ENCODE data around the gene CSNK2A1. TPM values are rescaled to one million over a fixed set of nuclear protein-coding genes. Genes with fewer than 3 reads are reported as not detected.
A peak's percentile ranks its signal among the peaks of the same experiment; 100 is the strongest.
"Not testable (repeated sequence)": the region's sequence is repeated elsewhere in the genome, so short reads cannot be mapped to it uniquely, and the experiment has no call there.

CSNK2A1 gene
- total RNA-seq, 1 donor: 84.8 TPM

DNA sequence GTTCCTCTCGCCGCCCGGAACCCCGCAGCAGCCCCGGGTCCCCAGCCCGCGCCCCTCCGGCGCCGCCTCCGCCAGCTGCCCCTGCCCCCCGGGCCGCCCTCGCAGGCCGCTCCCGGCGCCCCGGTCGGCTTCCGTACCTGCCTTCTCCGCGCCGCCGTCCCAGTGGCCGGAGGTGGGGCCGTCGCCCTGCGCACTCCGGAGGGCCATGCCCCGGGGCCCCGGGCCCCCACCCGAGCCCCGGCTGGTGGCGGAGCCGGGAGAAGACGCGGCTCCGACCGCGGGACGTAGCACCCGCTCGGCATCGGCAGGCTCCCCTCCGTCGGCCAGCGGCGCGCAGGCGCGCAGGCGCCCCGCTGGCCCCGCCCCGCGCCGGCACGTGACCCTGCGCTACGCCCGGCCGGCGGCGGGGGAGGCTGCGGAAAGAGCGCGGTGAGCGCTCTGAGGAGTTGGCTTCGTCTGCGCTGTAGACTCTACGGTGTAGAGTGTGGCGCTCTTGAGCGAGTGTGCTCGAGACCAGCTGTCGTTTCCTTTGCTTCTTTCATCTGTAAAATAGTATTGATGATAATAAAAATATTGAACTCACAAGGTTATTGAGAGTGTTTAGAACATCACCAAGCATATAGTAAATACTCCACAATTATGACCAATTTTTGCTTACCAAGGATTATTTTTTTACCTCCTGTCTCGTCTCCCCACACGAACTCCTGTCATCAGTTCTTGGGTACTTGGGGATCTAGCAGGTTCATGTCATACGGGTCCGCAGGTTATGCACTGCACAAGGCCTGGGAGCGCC lies 81.2 kb downstream of the CSNK2A1 start, which contains the start of gene TBC1D20:
TSS of gene TBC1D20 (minus strand) at position 335 of the 793 bp plus-strand sequence. CDS start at position 207, 128 bp downstream.
- peak; percentile 88 to 92 (median 89) for DNase-seq (ENCODE audit: low read depth in 2 of 3, low spot score in 2 of 3)

- DNase-seq (ENCODE audit: low read depth in 2 of 3, low spot score in 2 of 3): no peak
Measured at GRCh38 chr20:461254-462198, 82.1 kb downstream of the CSNK2A1 start.

DNA sequence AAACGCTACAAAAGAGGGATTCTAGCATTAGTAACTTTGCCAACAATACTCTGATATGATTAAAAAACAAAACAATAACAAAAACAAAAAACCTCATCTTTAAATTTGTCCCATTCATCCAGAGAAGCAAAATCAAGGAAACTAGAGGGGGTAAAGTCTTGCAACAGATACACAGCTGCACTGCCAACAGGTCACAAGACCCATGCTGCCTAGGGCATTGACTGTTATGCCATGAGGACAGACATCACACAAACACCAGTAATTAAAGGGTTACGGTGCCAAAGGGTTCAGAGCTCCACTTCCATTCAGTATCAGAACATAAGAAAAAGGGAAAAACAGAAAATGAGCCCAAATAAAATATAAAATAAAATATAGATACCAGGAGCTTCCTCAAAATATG lies 82.9 kb downstream of the CSNK2A1 start:
- no peak for DNase-seq (ENCODE audit: low read depth in 2 of 3, low spot score in 2 of 3)

- no peak for DNase-seq (ENCODE audit: low read depth in 2 of 3, low spot score in 2 of 3)
Measured at GRCh38 chr20:460180-460579, 83.4 kb downstream of the CSNK2A1 start.

DNA sequence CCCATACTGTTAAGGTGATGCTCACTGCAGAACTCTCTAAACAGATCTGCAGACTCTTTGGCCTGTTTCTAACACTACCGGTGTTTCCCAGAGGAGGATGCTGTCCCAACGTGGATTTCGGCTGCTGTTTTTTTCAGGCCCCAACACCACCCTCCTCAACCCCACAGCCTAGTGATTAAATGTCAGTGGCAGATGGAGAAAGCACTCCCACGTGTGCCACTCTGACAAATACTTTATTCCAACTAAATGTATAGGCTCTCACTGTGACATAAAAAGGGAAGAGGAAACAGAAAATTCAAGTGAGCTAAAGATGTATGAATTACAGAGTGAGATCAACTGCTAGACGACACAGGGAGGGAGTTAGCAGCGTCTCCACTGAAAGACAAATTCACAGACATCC lies 84.8 kb downstream of the CSNK2A1 start:
- no peak for DNase-seq (ENCODE audit: low read depth in 2 of 3, low spot score in 2 of 3)

GRCh38 chr20:454951-455350 lies 88.6 kb downstream of the CSNK2A1 start:
- no peak for DNase-seq (ENCODE audit: low read depth in 2 of 3, low spot score in 2 of 3)

GRCh38 chr20:452021-452420 lies 91.6 kb downstream of the CSNK2A1 start:
- not testable (repeated sequence) for DNase-seq (ENCODE audit: low read depth in 2 of 3, low spot score in 2 of 3)

DNA sequence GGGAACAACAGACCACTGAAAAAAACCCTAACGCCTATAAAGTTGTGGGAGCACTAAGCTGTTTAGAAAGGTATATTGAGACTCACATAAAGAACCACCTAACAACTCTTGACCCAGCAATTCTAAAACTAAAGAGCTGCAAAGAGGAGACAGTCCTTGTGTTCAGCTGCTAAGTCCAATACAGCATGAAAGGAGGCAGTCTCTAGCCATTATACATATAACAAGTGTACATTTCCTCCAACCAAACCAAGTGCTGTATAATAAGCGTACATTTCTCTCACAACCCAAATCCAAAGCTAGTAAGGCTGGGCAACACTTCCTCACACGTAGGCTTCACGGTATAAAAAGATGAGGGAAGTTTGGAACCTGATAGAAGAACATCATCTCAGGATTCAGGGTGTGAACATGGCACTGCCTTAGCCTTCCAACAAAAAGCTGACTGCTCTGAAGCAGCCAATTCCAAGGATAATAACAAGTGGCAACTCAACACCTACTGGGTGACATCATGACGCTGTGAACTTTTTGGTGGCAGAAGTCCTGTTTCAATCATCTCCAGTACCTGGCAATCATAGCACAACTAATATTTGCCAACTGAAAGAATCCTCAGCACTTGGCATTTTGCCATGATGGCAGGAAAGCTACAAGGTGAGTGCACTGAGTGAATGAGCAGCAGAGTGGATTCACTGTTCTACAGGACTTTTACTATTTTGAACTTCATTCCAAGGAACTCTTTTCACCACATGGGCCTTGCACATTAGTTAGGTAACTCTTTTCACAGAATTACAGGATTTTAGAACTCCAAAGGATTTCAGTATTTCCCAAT lies 97.9 kb downstream of the CSNK2A1 start:
- no peak for DNase-seq (ENCODE audit: low read depth in 2 of 3, low spot score in 2 of 3)

- no peak for DNase-seq (ENCODE audit: low read depth in 2 of 3, low spot score in 2 of 3)
Measured at GRCh38 chr20:444862-445426, 98.6 kb downstream of the CSNK2A1 start.

GRCh38 chr20:444117-444516 lies 99.5 kb downstream of the CSNK2A1 start:
- no peak for DNase-seq (ENCODE audit: low read depth in 2 of 3, low spot score in 2 of 3)

DNA sequence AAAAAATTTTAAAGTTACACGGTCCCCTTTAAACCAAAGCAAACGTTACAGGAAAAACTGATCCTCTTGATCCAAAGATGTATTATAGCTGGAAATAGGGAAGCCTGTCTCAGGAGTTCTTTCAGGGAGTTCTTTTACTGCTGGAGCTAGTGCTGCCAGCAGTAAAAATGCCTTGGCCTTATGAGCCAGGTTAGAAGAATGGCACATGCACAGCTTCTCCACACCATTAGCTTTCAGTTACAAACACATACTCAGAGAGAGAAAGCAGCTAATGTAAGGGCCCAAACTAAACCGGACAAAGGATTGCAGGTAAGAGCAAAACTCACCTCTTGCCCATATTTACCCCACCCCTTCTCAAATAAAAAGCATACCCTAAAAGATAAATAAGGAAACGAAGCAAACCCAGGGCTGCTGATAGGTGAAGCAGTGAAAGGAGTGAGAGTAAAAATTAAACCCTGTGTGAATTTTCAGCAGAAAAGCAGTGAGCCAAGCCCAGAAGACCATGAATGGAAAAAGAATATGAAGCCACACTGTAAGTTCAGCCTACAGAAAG lies 100.3 kb downstream of the CSNK2A1 start:
- DNase-seq (ENCODE audit: low read depth in 2 of 3, low spot score in 2 of 3): no peak

DNA sequence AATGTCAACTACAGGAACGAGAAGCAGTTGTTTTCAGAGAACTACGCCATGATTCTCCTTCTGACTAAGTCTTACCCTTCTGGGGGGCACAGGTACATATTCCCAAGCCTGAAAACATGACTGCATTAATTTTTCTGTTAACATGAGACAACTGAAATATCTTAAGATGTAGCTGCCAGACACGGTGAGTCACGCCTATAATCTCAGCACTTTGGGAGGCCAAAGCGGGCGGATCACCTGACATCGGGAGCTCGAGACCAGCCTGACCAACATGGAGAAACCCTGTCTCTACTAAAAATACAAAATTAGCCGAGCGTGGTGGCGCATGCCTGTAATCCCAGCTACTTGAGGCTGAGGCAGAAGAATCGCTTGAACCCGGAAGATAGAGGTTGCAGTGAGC lies 103.0 kb downstream of the CSNK2A1 start:
- no peak for DNase-seq (ENCODE audit: low read depth in 2 of 3, low spot score in 2 of 3)

GRCh38 chr20:440148-440547 lies 103.4 kb downstream of the CSNK2A1 start:
- no peak for DNase-seq (ENCODE audit: low read depth in 2 of 3, low spot score in 2 of 3)

DNA sequence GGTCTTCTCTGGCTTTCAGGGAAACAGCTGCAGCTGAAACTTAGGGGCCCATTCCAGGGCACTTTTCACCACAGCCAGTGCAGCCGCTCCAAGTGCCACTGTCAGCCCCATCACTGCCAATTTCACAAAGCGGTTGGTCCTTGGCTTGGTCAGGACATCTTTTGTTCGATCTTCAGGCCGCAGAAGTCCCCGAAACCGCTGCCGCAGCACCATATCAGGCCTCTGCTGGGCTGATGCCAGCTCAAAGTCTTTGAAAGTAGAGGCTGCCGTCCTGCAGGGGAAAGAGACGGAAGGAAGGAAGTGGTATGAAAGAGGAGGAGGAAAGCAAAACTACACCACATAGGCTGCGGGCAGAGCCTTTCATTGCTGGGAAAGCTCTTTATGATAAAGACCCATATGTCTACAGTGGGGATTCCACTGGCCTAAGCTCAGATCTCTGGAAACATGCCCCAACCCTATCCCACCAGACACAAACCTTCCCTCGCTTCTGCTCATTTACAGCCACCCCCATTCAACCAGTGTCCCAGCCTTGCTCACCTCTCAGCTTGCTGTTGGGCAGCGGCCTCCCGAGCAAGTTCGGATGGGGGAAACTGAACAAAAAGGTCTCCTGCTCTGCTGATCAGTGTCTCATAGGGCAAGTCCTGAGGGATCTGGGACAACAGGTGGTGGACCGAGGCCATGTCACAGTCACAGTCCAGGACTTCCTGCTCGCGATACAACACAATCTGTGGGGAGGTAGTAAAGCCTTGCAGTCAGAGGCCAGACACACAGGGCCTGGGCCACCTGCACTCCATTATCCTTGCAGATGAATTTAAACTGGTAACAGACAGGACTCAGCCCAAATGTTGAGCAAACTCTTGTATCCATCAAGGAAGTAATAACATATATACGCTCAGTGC lies 104.8 kb downstream of the CSNK2A1 start:
- peak; percentile 29 to 84 (median 67) for DNase-seq (ENCODE audit: low read depth in 2 of 3, low spot score in 2 of 3)

DNA sequence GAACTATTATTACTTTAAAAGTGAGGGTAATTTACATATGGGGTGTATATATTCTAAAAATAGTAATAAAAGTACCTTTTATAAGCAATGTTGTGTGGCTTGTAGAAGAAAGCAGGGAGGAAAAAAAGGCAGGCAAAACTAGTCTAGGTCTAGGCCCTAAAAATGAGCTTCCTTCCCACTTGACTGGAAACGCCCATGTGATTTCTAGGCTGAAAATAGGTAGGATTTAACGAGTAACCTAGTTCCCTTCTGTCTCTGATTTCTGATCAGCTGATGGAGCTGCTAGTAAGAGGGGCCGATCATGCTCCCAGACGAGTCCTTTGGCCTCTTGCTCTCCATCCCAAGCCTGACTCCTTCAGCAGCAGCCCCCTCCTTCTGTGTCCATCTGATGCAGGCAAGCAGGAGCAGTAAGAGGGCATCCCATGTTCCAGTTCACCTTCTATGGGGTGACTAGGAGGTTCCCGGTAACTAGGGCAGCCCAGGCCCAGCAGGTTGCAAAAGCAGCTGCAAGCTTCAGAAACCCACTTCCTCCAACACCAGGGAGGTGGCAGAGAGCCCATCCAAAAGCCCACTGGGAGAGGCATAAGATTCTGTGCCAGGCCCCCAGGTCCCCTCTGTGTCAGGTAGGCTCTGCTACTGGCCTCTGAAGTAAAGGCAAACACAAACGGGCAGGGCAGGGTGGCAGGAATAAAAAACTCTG lies 105.7 kb downstream of the CSNK2A1 start:
- DNase-seq (ENCODE audit: low read depth in 2 of 3, low spot score in 2 of 3): peak in 2 of 3 donors; percentile 33 to 62

GRCh38 chr20:436476-436875 lies 107.1 kb downstream of the CSNK2A1 start:
- no peak for DNase-seq (ENCODE audit: low read depth in 2 of 3, low spot score in 2 of 3)

- DNase-seq (ENCODE audit: low read depth in 2 of 3, low spot score in 2 of 3): no peak
Measured at GRCh38 chr20:435558-435957, 108.0 kb downstream of the CSNK2A1 start.

DNA sequence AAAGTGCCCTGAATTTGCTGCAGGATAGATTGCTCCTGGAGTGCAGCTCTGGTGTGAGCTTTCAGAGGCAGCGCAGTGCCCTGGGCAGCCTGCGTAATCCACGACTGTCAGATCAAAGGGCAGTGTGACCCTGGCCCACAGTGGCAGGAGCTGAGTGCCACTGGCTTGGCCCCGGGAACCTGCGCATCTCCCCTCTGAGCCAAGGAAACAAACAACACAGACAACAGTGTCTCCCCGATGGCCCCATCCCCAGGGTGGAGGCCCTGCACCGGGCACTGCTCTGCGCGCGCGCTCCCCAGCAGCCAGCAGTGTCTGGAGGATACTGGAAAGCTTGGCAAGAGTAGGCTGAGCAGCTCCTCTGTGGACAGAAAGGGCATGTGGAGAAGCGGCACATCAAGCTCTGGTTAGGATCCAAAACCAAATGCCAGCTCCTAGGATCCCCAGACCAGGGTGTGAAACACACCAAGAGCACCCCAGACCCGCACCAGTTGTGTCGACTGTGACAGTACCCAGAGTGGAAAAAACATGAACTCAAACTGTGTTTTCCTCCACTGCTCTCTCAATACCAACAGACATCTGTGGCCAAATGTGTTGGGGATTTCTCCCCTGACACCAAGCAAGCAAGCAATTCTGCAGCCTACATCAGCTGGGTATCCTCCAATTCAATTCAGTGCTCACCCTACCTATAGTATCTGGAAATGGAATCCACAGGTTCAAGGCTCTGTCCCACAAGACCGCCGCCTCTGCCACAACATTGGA lies 108.8 kb downstream of the CSNK2A1 start:
- DNase-seq (ENCODE audit: low read depth in 2 of 3, low spot score in 2 of 3): no peak
